ENCODE measurements around the gene SLC5A10.

The SLC5A10 gene

DNA sequence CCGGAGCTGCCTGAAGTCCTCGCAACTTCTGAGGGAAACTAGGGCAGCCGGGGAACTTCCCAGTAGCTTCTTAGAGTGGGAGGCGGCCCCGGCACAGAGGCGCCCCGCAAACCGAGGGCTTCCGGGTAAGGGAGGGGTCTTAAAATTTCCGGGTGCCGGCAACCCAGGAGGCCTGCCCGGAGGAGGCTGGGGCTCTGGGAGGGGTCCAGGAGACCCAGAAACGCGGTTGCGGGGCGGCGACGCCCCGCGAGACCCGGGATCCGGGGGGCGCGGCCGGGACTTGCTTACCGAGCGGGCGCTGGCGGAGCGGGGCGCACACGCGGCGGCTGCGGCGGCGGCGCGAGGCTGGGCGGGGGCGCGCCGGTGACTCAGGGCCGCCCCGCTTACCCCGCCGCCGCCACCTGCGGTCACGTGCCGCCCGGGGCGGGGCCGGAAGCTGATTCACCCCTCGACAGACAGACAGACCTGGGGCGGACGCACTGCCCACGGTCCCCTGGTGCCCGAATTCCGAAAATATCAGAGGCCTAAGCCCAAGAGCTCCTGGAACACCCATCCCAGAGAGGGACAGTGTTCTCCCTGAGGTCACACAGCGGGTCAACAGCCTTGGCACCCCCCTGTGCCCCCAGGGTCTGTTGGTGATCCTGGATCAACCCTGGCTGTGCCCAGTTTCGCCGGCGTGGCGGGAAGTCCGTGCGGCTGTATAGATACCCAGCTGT, 52.6 kb downstream of the SLC5A10 start, which contains the start of gene FAM83G:
Gene FAM83G (minus strand): TSS at position 344 of the 716 bp plus-strand sequence. CDS start 723 bp downstream, outside the sequence.
- peak; percentile 60 for DNase-seq

DNA sequence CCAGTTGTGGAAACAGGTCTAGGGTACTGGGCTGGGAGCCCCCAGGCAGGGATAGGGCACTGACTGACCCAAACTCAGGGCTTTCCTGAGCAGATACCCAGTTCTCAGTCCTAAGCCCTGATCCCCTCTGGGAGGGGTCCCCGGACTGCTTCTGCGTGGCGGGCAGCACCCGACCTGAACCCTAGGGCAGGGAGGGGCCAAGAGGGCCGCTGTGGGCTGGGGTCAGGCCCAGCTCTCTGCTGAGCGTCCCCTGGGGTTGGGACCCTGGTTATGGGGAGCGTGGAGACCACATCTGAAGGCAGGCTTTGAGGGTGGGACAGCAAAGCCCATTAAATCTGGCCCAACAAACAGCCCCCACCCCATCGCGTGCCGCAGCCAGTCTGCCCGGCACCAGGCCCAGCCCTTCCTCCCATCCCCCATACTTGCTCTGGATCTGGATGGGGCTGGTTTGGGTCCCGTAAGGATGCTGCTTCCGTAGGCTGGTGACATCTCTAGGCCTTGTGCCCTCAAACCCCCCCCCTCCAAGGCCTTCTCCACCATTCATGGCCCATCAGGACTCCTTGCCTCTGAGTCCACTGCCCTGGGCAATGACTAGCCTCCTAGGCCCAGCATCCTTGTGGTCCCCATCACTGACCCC, 53.3 kb downstream of the SLC5A10 start:
- DNase-seq, result no peak

DNA sequence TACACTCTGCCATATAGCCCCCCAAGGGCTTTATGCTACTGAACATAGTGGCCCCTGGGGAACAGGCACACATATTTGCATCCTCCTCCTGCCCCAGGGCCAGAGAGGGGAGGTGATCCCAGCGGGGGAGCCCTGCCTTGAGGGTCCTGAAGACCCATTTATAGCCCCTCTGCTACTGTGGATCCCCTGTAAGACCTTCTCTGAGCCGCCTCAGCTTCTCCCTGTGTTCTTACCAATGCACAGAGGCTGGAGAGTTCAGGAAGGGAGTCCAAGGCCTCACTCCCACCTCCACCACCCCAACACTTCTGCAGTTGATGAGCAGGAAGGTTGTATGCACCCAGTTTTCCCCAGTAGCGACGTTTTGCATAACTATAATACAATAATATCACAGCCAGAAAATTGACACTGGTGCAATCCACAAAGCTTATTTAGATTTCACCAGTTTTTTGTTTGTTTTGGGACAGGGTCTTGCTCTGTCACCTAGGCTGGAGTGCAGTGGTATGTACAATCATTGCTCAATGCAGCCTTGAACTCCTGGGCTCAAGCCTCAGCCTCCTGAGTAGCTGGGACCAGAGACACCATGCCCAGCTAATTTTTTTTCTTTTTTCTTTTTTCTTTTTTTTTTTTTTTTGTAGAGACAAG, 53.9 kb downstream of the SLC5A10 start:
- DNase-seq, result no peak

DNA sequence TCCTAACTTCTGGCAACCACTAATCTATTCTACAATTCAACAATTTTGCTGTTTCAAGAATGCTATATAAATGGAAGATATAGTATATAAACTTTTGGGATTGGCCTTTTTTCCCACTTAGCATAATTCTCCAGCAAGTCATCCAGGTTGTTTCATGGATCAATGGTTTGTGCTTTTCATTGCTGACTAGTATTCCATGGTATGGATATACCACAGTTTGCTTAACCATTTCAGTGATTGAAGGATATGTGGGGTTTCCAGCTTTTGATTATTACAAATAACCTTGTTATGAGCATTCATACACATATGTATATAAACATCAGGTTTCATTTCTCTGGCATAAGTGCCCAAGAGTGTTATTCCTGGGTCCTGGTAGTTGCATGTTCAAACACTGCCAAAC, 54.7 kb downstream of the SLC5A10 start:
- no peak for DNase-seq

DNA sequence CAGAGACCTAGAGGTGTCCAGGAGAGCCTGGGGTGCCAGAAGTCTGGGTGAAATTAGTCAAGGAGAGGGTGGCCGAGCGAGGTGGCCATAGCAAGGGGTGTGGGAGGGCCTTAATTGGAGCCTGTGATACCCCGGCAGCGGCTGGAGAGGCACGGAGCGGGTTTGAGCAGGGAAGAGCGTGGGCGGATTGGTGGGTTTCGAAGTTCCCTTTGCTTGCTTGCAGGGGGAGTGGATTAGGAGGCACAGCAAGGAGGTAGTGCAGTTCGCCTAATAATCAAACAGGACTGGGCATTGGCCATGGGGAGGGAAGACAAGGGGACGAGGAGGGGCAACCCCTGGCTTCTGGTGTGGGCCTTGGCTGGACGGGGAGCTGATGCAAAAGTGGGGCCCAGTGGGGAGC, 58.0 kb downstream of the SLC5A10 start:
- DNase-seq, result no peak

DNA sequence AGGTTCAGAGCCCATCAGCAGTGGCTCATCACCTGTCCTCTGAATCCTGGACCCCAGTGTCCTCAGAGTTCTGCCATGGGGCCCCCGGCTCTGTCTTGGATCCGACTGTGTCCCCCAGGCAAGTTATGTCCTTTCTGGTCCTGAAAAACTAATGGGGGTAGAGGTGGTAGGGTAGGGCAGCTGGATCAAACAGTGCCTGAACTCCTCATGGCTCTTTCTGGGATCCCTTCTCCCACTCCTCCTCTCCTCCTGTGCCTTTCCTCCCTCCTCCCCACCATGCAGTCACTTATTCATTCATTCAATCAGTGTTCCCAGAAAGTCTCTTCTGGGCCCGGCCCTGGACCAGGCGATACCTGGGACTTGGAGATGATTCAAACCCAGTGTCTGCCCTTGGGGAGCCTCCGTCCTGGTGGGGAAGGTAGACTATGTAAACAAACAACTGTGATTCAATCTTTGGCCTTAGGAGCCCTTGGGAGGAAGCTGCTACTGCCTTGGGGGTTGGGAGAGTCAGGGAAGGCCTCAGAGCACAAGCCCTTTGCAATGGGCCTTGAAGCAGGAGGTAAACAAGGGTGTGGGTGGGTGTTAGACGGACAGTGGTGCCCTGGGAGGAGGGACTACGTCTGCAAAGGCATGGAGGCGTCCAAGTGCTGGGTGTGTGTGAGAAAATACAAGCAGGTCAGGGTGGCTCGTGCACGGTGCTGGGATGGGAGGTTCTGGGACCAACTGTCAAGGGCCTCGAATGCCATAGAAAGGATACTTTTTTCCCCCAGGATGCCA, 59.0 kb downstream of the SLC5A10 start:
- no peak for DNase-seq

DNA sequence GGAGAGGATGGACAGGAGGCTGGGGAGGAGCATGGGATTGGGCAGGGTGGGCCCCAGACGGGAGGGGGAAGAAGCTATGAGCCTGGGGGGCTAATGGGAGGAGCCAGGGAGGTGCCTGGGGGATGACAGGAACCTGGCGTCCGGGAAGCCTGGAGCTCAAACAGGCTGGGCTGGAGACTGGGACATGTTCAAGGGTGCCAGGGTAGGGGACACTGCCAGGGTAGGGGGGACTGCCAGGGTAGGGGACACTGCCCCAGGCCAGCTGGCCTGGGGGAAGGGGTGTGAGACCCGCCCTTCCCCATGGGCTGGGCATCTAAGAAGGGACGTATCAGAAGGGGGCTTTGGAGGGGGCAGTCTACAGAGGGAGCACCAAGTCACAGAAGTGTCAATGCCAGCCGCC, 59.6 kb downstream of the SLC5A10 start:
- DNase-seq, result no peak

DNA sequence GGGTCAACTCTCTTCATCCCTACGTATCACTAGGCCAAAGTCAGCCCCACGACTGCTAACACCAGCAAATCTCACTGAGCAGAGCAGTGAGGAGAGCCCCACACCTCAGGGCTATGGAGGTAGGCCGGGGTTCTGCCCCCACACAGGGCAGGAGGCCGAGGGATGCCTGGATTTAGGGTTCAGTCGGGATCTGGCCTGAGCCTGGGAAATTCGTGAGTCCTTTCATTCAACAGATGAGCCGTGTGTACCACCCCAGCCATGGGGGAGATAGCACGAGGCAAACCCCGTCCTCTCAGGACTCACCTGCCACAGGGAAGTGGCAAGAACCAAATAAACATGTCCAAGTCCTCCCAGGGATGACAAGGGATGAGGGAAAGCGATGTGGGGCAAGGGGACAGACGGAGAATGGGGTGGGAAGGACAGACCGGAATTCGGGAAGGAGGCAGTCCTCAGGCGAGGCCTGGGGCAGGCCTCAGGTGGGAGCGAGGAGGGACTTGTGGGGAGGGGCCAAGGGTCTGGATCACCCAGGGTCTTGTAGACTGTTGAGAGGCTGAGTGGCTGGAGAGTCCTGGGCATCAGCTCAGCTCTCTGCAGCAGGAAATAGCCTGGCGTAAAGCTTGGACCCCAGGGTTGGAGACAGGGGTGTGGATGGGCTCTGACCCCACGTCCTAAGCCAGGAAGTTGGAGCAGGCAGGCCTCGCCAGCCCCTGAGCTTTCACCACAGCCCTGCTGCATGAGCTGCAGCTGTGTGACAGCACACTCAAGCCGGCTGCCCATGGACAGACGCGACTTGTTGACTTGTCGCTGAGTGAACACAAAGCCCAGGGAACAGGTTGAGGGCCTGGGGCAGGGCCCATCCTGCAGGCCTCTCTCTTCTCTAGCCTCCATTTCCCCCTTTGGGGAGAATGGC, 60.5 kb downstream of the SLC5A10 start:
- no peak for DNase-seq

DNA sequence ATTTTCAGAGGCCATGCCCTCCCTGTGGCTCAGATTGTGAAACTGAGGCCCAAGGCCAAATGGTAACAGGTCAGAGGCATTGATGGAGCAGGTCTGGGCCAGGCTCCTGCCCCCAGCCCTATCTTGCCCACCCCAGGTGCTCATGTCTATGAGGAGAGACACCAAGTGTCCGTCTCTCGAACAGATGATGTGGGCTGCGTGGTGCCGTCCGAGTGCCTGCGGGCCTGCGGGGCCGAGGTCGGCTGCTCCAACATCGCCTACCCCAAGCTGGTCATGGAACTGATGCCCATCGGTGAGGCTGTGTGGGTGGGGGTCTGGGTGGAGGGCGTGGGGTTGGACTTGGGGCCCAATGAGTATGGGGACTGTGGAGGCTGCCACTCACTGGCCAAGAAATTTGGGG, 61.3 kb downstream of the SLC5A10 start:
- DNase-seq, result no peak

DNA sequence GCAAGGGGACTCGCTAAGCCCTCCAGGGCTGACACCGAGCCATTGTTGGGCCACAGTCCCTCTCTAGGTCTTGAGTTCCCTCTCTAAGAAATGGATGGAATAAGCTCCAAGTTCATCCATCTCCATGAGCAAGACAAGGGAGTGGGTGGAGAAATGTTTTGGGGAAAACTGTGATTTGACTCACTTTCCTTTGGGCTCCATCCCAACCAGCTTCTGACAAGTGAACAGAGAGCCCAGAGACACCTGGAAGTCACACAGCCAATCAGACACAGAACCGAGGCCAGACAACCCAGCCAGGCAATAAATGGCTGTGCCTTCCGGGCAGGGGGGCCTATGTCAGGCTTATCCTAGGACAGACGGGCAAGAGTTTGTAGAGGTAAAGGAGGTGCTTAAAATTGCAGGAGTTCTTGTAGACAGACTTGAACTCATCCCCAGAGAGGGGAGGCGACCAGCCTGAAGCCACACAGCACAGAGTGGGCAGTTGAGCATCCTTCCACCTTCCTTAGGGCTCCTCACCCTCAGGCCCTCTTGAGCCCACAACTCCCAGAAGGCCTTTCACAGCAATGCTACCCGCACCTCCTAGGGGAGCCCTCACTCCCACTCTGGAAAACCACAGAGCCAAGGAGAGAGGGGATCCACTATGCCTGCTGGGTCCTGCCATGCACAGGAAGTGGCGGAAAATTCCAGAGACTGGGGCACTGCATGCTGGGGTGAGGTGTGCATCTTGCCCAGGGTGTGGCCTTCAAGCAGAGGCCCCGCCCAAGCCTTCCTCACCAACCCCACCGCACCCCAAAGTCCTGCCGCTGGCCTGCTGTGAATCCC, 62.1 kb downstream of the SLC5A10 start:
- DNase-seq, result no peak

DNA sequence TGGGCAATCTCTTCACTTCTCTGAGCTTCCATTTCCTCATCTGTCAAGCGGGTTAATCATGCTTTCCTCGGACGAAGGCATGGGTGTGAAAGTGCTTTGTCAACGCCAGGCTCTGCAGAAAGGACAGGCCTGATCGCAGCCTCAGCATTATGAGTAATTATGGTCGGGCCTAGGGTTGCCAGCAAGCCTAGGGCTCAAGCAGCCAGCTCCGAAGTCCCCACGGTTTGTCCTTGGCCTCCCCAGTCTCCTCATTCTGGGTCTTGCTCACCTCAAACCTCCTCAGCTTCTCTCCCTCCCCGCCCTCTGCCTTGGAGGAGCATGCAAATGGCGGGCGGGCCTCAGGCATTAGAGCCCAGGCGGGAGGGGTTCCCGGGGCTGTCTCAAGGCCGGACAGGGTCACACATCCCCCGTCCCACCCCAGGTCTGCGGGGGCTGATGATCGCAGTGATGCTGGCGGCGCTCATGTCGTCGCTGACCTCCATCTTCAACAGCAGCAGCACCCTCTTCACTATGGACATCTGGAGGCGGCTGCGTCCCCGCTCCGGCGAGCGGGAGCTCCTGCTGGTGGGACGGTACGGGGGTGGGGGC, 62.8 kb downstream of the SLC5A10 start:
- DNase-seq, result no peak

DNA sequence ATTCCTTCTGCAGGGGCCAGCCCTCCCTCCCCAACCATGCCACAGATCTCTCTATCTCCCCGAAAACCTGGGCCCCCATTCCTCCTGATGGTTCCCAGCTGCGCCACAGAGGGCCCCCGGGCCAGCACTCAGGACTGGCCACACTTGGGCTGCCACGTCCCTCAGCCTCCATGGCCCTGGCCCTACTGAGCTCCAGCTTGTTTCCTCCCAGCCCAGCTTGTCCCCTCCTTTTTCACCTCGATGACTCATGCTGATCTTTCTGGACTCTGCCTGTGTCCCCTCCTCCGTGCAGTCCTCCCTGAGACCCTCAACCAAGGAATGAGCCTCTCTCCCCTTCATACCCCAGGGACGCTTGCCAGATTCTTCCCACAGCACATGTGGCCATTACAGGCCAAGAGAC, 63.5 kb downstream of the SLC5A10 start:
- DNase-seq, result no peak

DNA sequence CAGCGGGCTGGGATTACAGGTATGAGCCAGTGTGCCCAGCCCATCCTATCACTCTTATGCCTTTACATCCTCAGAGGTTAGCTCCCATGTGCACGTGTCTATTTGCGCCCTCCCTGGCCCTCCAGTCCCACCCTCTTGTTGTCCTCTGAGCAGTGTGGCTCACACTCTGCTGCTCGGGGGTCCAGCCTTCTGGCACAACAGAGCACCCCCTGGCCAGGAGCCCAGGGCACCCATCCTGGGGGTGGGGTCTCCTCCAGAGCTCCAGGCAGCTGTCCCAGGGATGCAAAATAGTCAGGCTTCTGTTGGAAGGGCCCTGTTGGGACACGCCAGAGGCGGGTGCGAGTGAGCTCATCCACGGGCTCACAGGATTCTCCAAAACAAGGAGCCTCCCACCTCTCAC, 64.3 kb downstream of the SLC5A10 start:
- DNase-seq, result no peak

DNA sequence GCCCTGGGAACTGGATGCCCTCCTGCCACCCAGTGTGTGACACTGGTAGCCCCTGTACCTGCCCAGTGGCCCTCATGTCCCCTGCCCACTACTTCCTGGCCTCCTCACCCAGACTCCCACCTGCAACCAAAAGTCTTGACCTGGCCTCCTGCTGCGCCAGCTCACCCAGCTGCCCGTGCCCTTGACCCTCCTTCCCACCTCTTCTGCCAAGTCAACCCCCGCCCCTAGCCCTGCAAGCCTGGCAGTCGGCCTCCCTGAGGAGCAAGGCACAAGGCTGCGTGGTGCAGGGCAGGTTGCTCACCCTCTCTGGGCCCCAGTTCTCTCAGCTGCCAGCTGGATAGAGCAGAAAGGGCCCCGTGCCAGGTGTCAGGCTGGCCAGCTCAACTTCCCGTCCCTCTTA, 64.9 kb downstream of the SLC5A10 start:
- no peak for DNase-seq

DNA sequence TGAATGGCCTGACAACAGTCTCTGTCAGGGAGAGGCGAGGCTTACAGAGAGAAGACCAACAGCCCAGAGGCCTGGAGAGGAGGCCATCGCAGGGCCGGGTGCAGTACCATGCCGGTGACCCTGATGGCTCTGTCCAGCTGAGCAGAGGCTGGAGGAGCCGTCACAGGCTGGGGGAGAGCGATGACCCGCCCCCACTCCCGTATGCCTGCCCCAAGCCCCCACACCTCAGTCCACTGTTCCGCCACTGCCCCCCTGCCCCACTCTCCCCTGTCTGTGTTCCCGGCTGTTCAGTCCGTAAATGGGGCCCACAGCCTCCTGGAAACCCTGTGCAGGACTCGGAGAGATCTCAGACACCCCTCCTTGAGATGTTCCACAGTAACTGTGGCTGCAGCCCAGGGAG, 65.4 kb downstream of the SLC5A10 start:
- DNase-seq, result no peak

DNA sequence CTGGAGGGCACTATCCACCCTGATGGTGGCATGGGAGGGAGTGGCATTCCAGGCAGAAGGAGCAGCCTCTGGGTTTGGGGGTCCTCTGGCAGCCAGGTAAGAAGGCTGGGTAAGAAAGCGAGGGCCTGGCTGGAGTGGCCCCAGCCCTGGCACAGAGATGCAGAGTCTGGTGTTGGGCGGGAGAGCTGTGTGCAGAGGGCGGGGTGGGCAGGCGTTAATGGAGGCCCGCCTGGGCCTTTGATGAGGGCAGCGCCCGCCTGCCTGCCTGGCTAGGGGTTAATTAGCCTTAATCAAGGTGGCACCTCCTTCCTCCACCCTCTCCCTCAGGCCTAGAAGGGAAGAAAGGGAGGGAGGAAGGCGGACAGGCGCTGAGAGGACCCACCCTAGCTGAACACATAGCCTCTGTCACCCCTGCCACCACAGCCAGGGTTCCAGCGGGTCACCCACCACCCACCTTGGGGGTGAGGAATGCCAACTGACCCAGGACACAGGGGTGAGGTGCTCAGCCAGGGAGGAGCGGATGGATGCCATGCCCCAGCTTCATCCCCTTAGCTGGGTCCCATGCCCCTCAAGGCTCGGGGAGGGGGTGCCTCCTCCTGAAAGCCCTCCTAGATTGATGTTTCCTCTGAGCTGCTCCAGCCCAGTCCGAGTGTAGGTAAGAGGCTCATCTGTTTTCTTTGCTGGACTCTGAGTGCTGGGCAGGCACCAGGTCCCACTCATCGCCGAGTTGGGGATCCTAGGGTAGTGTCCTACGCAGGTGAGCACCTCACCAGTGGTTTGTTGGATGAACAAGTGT, 66.0 kb downstream of the SLC5A10 start:
- DNase-seq, result no peak

DNA sequence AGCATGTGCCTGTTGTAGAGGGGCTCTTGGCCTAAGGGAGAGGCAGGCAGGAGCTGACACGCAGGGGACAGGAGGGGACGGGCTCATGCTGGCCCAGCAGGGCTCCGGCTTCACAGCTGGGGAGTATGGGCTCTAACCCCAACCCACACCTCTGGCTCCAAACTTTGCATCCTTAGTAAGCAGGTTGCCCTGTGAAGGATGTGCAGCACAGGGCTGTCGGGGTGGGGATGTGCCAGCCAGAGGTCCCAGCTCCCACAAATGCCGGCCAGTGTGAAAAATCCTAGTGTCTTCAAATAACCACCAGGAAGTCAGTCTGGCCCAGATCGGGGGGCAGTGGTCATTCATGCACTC, 66.6 kb downstream of the SLC5A10 start:
- DNase-seq, result no peak

DNA sequence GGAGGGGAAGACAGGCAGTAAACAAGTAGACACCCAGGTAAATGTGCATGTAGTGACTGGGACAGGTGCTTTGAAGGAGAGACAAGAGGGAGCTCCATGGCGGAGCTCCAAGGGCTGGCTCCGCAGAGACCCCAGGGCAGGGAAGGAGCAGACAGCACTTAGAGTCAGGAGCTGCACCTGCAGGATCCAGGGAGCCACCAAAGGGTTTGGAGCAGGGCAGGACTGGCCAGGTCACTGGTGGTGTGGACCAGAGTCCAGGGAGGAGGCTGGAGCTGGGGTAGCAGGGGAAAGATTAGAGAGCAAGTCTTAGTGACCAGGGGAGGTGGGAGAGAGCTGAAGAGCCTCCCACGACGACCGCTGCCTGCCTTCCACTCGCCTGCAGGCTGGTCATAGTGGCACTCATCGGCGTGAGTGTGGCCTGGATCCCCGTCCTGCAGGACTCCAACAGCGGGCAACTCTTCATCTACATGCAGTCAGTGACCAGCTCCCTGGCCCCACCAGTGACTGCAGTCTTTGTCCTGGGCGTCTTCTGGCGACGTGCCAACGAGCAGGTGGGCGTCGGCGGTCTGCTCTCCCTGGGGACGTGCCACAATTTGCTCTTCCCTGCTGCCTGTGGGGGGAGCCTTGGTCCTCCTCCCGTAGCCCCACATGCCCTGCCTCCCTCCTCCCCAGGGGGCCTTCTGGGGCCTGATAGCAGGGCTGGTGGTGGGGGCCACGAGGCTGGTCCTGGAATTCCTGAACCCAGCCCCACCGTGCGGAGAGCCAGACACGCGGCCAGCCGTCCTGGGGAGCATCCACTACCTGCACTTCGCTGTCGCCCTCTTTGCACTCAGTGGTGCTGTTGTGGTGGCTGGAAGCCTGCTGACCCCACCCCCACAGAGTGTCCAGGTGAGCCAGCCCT, 67.3 kb downstream of the SLC5A10 start:
- DNase-seq, result peak; percentile 94

DNA sequence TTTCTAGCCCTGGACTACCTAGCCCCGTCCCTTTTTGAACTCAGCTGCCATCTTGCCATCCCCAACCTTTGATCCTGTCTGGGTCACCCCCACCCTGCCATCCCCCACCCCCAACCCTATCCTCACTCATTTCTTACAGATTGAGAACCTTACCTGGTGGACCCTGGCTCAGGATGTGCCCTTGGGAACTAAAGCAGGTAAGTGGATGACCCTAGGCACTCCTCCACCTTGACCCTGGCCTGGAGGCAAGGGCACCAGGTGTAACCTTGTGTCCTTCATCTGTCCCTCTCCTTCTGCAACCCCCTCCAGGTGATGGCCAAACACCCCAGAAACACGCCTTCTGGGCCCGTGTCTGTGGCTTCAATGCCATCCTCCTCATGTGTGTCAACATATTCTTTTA, 68.1 kb downstream of the SLC5A10 start:
- DNase-seq, result no peak

All from NCI-H82 (cell line).